HL-60/S4 treated with phorbol 12-myristate 13-acetate at 8.2 ng/mL for 4 days and 3 days (cell line): ENCODE measurements around the gene LRPPRC.

Source experiments
- in situ Hi-C: fragments of 300-500 bp; cut with MboI; formaldehyde crosslinking; loops from 2 replicates; pipeline ENCODE4 v1.15.0; 2022; ENCODE audit warnings: low sequenced_read_pairs

The LRPPRC gene

DNA sequence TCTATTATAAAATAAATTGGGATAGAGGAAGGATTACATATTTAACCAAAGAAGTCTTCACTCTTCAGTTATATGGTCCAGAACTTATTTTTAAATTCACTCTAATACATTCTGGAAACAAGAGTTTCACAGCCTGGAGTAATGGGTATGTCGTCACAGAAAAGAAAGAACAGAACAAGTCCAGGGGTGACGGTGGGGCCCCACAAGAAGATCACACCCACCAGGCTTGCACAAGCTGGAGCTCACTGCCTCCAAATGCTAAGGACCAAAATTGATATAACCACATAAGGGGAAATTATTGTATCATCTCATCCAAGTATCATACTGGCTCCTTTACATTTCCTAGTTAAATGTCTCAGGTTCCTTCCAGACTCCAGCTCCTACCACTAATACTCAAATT is 11.3 kb downstream of the LRPPRC start:
- in situ Hi-C loops = no loop called here

DNA sequence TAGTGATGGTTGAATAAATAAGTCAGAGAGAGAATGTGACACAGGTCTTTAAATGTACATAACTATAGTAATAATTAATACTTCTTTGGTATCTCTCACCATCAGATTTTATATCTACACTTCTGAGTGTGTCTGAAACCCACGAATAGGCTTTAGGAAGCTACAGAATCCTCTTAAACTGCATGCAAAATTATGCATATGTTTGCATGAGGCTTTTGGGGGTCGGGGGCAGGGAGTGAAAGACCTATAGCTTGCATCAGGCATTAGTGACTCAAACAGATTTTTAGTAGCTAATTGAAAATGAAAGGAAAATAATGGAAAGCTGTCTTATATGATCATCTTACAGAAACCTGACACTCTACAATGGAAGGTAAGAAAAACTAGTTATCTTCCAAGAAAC is 14.9 kb downstream of the LRPPRC start:
- in situ Hi-C loops = no loop called here

DNA sequence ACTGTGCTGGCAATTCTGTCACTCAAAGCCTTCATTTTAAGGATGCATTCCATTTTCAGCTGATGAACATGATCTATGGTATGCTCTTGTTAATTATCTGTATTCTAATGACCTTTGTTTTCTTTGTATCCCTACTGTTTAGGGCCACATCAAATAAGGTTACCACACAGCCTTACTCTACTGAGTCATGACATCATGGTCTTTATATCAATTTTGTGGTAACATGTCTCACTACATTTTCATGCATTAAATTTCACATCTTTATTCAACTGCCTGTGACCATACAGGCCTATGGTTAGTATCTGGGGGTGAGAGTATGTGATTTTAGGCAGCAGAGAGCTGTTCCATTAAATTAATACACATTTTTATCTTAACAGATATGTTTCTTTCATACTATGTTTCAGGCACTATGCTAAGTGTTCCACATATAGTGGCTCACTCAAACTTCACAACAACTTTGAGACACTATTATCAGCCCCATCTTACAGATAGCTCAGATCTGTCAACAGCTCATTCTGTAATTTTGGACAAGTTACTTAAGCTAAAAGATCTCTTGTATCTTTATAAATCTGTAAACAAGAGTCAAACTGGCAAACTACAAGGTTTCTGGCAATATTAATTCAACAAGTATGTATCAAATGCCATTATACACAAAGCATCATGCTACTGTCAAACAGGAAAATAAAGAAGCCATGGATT is 18.0 kb downstream of the LRPPRC start:
- in situ Hi-C loops = no loop called here

DNA sequence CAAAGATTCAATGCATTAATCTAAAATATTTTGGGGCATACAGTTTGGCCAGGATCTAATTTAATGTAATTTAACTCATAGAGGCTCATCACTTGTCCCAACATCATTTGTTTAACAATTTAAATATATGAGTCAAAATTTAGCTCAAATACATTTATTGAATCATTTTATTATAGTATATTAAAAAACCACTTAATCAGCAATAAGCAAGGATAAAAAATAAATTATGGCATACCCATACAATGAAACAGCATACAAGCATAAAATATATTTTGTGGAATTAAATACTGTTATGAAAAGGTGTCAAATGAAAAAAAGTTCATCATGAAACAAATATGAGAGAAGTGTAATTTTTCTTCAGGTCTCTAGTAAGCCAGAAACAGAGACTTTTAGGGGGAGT is 34.9 kb downstream of the LRPPRC start:
- in situ Hi-C loops = no loop called here

DNA sequence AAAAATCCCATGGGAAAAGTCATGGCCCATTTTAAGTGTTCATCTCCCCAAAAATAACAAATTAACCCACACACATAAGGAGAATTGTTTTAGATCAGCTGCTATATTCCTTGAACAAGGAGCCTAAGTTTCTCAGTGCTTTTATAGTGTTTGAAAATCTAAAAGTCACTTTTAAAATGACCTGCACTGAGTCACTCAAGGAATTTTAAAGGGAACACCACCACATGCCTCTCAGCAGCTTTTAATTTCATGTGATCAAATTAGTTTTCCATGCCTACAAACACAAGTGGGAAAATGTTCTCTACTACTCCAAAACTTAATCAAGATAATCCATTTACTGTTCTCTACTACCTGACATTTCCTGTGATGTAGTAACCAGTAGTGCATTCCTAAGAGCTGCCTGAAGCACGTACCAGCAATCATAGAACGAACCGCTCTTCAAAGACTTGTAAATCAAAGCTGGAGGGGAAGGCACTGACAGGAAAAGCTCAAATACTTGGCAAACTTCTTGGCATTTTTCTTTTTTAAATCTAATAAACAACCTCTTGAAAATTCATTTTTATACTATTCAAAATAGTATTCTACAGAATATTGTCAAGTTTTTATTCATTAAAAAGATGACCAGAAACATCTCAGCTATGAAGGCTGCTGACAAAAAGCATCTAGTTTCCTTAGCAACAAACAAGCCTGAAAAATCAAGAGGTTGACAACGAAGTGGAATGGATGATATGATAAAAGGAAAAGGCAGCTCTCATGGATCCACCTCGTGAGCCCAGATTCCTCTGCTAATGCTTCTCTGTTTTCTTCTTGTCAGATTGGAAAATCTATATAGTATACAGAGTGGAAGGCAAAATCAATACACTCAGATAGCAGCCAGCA is 37.2 kb downstream of the LRPPRC start:
- in situ Hi-C loops = no loop called here

DNA sequence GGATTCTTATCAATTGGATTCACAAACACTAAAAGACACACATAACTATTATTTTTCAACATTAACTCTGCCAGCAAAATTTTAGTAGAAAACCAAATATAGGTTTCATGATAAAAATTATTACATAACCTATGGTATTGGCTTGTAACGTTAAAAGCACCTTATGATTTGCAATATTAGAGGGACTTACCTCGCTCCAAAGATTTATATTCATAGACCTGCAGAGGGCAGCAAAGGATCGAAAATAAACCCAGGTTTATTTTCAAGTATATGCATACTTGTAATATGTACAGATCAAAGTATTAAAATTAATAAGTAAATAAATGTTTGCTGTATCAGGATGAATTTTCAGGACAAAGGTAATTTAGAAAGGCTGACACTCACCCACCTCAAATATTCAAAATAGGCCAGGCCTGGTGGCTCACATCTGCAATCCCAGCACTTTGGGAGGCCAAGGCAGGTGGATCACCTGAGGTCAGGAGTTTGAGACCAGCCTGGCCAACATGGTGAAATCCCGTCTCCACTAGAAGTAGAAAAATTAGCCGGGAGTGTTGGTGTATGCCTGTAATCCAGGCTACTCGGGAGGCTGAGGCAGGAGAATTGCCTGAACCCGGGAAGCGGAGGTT is 45.3 kb downstream of the LRPPRC start:
- in situ Hi-C loops = no loop called here

DNA sequence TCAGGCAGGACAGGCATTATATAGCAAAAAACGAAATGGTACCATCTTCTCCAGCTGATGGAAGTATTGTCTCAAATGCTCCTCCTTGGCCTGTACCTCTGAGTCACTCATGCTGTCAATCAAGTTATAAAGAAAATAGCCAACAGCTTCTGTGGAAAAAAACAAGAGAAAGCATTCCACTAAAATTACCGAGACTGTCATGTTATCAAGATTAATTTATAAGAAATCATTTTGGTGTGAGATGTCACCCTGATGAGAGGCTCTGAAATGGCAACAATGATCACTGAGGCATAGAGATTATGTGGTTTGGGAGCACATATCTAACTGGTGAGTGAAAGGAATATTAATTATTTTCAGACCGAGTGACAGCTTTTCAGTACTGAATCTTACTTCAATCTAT is 47.4 kb downstream of the LRPPRC start:
- in situ Hi-C loops = no loop called here

DNA sequence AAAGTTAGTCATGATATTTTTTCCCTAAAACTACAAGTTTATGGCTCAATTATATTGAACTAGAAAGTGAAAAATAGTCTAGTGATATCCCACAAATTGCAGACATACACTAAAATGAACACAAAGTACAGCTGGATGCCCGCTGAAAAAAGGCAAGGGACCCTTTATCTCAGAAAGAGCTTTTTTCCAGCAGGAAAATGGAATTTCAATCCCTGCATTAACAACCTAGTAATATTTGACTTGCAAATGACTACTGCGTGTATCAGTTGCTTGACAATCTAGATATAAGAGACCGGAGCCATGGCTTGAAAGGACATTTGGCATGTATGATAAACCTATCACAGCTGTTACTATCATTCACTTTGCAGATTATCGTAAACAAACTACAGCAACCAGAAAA is 49.1 kb downstream of the LRPPRC start:
- in situ Hi-C loops = no loop called here

DNA sequence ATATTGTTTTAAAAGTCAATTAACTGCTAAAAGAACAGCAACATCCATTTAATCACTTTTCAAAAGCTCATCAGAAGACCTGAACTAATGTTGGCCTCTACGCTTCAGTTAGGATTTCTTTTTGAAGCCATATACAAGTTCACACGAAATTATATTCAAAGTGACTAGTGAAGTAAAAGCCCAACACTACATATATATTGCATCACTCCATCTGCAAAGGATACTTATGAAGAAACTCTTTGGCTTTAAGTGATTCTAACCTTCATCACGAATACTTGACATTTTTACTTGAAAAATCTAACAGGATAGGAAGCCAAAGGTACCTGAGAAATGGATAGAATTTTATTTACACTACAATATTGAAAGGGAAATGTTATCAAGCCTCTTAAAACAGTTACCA is 50.4 kb downstream of the LRPPRC start:
- in situ Hi-C loops = no loop called here

DNA sequence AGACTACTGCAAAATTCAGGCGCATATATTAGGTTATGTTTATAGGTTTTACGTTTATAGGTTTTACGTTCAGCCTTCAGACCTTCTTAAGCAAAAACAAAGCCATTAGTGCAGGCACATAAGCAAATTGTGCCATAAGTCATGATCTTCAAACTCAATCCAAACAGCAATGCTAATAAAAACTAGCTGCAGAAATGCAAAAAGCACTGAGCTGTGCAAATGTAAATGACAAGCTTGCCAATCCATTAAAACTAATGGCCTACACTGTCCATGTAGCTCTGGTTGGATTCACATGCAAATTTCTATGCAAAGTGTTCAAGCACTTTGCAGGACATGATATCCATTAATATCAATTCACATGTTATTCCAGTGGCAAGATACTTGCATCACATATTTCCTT is 50.9 kb downstream of the LRPPRC start:
- in situ Hi-C loops = no loop called here

DNA sequence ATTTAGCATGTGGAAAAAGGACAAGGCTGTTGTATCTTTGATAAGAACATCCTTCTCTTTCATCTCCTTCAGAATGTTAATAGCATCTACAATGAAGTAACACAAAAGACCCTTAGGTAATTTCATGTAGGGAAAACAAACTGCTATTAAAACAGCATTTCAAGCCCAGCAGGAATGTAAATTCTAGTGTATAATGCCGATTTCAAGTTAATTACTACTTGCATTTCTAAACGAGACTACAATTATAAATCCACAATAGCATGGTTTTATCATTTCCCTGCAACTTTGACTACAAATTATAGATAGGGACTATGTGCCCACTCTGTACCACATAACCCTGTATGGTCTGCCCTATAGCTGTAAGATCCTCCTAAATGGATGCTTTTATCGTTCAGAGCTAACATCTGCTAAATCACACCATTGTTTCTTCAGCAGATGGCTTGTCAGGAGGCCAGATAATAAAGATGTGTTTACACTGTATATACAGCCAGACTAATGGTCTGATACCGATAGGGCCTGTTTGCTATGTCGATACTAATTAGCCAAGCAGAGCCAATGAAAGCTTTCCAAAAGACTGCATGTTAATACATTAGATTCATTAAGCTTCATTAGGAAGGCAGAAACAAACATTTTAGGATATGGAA is 51.9 kb downstream of the LRPPRC start:
- in situ Hi-C loops = no loop called here

DNA sequence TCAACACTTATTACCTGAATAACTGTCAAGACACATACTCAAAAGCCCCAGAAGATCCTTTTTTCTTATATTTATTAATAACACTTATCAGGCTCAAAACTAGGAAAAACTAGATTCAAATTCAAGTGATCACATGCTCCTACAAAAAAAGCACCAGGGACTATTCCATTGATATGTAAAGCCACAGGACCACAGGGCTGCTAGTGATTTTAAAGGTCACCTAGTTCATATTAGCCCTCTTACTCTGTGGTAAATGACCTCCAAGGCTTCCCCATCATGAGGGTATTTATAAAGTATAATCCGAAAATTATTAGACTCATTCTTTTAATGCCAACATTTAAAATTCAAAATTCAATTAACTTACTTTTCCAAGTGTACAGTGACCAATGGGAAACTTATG is 52.5 kb downstream of the LRPPRC start:
- in situ Hi-C loops = no loop called here

DNA sequence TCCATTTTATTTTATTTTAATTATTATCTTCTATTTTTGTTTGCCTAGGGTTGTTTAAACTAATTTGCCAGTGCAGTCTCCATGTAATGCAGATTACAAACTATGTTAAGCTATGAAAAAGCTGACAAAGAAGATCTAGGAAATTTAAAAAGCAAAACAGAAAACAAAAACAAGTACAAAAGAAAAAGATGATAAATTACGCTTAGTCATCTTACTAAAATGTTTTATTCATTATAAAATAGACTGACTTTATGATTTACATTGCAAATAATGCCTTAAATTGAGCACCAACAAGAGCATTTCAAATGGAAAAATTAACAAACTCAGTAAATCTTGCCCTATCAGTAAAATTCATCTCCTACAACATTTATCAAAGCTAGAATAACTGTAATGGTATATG is 52.9 kb downstream of the LRPPRC start:
- in situ Hi-C loops = no loop called here

DNA sequence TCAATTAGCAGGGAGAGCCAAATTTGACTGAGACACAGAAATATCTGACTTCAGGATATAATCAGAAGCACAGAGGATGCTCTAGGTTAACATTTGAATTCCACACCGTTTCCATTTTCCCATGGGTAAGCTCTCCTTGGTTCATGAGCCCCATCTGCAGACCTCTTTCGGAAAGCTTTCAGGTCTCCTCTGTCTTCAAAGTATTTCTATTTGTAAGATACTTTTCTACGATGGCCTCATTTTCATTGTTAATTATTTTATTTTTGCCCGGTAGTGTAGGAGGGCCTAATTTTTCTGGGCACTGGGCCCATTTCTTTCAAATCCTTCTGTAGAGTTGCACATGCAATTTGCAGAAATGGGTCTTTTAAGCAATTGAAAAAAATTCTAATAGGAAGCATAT is 53.8 kb downstream of the LRPPRC start:
- in situ Hi-C loops = no loop called here

DNA sequence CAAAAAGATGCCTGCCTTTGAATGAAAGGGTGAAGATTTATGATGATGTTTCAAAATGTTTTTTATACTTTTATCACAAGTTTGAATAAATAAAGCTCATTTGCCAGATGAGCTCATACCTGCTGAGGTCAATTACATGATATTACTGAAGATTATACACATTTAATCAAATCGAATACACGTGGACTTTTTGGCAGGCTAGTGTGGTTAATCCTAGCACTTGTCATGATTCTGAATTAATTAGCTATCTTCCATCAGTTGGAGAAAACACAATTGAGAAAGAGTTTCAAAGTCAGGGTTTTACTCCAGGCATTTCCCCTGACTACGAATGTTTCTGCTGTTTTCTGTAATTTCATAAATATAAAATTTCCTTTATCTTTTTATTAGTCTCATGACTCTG is 54.4 kb downstream of the LRPPRC start:
- in situ Hi-C loops = no loop called here

DNA sequence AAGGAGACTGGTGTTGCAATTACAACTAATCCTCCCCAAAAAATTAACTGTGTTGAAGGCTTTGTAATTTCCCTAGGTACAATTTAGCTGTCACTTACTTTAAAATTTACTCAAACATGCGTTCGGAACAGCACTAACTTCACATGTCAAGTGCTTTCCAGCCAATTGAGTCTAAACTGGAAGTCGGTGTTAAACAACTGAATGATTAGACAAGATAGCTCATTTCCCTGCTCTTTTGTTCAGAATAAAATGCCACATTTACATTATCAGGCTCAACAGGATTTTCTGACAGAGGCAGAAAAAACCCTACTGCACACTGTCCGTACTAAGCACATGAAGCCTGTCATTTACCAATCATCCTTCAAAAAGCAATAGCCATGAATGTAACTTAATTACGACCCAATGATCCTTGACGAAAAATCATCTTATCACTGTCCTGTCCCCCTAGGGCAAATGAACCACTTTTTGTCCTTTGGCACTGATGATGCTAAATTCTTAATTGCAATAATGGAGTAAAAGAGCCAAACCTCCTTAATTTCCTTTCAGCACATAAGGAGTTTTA is 56.0 kb downstream of the LRPPRC start:
- in situ Hi-C loops = no loop called here

DNA sequence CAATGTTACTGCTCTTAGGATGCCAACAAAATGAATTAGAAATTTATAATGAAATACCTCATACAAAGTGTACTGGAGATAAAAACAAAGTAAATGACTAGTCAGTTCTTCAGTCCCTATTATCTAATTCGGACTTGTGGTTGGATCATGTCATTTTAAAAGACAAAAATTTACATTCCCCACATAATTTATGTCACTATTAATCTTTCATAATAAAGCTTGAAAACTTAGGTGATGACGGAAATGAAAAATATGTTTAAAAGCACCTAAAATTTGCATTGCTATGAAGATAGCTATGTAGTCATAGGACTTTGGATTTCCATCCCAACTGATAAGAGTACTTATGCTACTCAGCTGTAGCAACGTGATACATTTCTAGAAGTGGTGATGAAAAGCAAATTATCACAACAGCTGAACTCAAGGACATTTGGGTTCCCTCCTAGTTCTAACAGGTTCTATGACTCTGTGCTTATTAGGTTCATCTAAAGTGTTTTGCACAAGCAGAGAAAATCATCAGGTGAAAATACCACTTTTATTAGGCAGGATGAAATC is 58.4 kb downstream of the LRPPRC start:
- in situ Hi-C loops = no loop called here

DNA sequence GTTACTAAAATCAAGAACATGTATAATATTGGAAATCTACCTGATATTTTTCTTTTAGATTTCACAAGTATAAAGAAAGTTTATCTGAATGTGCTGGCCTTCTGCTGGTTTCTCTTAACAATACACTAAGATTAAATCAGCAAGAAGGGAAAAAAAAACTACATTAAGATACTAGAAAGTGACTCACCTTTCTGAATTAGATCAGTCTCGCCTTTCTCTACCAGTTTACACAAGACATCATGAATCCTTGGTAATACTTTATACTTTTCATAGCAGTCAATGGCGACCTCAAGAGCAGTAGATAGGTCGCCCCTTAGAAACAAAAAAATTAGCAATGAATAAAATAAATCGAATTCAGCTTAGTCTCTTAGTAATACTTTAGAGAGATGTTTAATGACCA is 61.2 kb downstream of the LRPPRC start:
- in situ Hi-C loops = no loop called here

DNA sequence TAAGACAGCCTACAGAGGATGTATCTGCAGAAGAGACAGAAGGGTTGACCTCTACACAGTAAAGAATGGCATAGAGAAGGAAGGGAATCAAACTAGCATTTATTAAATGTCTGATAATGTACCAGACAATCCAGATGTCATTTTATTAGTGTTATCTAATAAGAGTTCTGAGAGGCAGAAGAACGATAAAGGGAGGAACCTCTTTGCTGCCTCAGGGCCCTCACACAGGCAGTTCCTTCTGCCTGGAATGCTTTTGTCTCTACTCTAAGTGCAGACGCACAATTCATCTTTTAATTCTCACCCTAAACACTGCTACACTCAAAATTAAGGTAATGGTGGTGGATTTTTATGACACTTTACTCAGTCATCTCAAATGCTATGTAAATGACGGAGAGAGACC is 64.5 kb downstream of the LRPPRC start:
- in situ Hi-C loops = no loop called here

DNA sequence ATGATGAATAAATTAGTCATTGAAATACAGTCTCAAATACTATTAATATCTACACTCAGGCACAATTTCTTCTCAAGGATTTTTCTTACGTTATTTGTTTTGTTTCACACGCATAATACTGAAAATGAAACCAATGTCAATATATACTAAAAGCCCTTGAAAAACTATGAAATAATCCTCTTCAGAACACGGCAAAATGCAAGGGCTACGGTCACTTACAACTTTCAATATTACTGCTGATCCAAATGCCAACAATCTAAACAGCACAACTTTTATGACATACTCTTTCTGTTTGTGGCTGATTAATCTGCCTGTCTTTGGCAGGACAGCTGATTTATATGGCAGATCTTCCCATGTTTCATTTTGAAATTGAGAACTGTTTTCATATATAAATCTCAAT is 68.3 kb downstream of the LRPPRC start:
- in situ Hi-C loops = no loop called here

DNA sequence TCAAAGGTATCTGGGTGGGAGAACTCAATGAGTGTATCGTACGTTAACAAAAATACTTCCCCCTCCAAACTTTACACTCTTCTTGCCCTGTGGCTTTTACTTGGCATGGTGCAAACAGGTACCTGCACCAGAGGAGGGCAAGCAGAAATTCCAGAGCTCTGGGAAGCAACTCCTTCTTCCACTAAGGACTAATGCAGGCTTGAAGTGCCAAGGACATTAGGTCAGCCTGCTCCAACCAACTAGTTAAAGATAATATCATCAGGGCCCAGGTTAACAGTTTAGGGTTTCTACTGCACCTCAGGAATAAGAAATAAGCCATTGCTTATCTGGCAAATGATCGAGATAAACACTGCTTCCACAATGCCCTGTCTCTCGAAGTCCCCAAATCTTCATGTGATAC is 70.4 kb downstream of the LRPPRC start:
- in situ Hi-C loops = no loop called here
